Lung (tissue), 12 donors: Measurements from ENCODE around the gene YPEL4. TPM values are rescaled to one million over a fixed set of nuclear protein-coding genes. Genes with fewer than 3 reads are reported as not detected.
"Not testable (repeated sequence)": the region's sequence is repeated elsewhere in the genome, so short reads cannot be mapped to it uniquely, and the experiment has no call there.

Source experiments
- ATAC-seq: fragments of 200-7000 bp; cut with Tn5 transposase; one replicate; pipeline ENCODE4 v1.9.1; 2020; ENCODE audit warnings: moderate number of reproducible peaks; ENCODE audit not compliant: insufficient read depth, low FRiP score
- DNase-seq, 3 donors: peaks; one replicate each; pipeline ENCODE4 v3.0.0-alpha.2; 2013 to 2017
- H3K27ac ChIP-seq, 2 donors: one replicate each; pipeline ENCODE4 v1.5.1; 2013; ENCODE audit warnings: mild to moderate bottlenecking in 2 of 2, moderate library complexity in 2 of 2, control low read depth in 1 of 2, inconsistent platforms in 1 of 2, low read depth in 1 of 2, low read length in 1 of 2
- H3K27me3 ChIP-seq, 3 donors: one replicate each; pipeline ENCODE4 v1.5.1; 2013; ENCODE audit warnings: low read length in 2 of 3; ENCODE audit not compliant: control insufficient read depth in 3 of 3, insufficient read depth in 3 of 3
- H3K36me3 ChIP-seq, 4 donors: one replicate each; pipeline ENCODE4 v1.5.1; 2013; ENCODE audit warnings: low read length in 4 of 4, mild to moderate bottlenecking in 1 of 4, moderate library complexity in 1 of 4; ENCODE audit not compliant: control insufficient read depth in 4 of 4, insufficient read depth in 4 of 4
- H3K4me1 ChIP-seq, 5 donors: one replicate each; pipeline ENCODE4 v1.5.1; 2013; ENCODE audit warnings: low read length in 5 of 5, mild to moderate bottlenecking in 2 of 5, moderate library complexity in 1 of 5; ENCODE audit not compliant: control insufficient read depth in 5 of 5, insufficient read depth in 5 of 5
- H3K4me3 ChIP-seq: one replicate; pipeline ENCODE4 v1.5.1; 2013; ENCODE audit warnings: mild to moderate bottlenecking, control low read depth, moderate library complexity
- H3K9ac ChIP-seq, 2 donors: one replicate each; pipeline ENCODE4 v1.5.1; 2013; ENCODE audit warnings: low read length in 2 of 2, control low read depth in 1 of 2; ENCODE audit not compliant: insufficient read depth in 1 of 2
- H3K9me3 ChIP-seq, 4 donors: one replicate each; pipeline ENCODE4 v1.5.1; 2013; ENCODE audit warnings: low read length in 3 of 4, mild to moderate bottlenecking in 1 of 4, moderate library complexity in 1 of 4; ENCODE audit not compliant: control insufficient read depth in 4 of 4, insufficient read depth in 3 of 4
- CTCF ChIP-seq: IDR thresholded peaks from 2 replicates; pipeline ENCODE4 v1.5.1; 2012; ENCODE audit warnings: mild to moderate bottlenecking; ENCODE audit errors: control extremely low read depth, extremely low read depth
- WGBS, 2 donors: extraction: QIAGEN DNeasy Blood & Tissue Kit; methylation state at CpG; one replicate each; pipeline ENCODE4 v1.1.7; 2013; 5-methylcytosine and 5-hydroxymethylcytosine counted together
- polyA plus RNA-seq, 2 donors: library from polyadenylated mRNA; stranded (reverse); fragments of 200-250 nt; gene quantifications; one replicate each; pipeline ENCODE4 v1.2.1, GENCODE V29; 2013
- total RNA-seq, 2 donors: library from RNA; depleted of rRNA in 1 of 2; stranded (reverse); fragments of >200 nt in 1 of 2; gene quantifications; one replicate each; pipeline ENCODE4 v1.2.1, GENCODE V29; 2014 to 2021
- donor health status: control.
- donor health status: control.
- donor health status: Bipolar disorder and iron deficiency.
- donor health status: healthy.
- donor health status: DM: yes; HTN: yes; CAD: no.

Gene YPEL4
- total and polyA plus RNA-seq, 4 donors, result 0.71 to 3.1 (median 1.4) TPM

- Histone ChIP-seq H3K27ac (no peak overlapping the region), H3K4me3 (no peak overlapping the region), H3K4me1 (peaks cover 0 to 35% (median 15%) of the 10 kb centered on the region in 5 donors), H3K9ac (peak overlapping the region in 1 of 2 donors; percentile 20), H3K36me3 (no peaks in the 10 kb centered on the region), H3K27me3 (no peaks in the 10 kb centered on the region), H3K9me3 (no peaks in the 10 kb centered on the region)
- TF ChIP-seq CTCF, result no peak
- ATAC-seq (no peak), DNase-seq (no peak)
- WGBS, 2 donors, result 66 to 72% methylated on average over 3 of the region's 3 CpGs
Measured at GRCh38 chr11:57652662-57653061, 3.0 kb upstream of the YPEL4 start.

GRCh38 chr11:57652230-57652629 lies 2.5 kb upstream of the YPEL4 start:
- not testable (repeated sequence) for H3K9ac ChIP-seq, H3K9me3 ChIP-seq, H3K27ac ChIP-seq, ATAC-seq, H3K27me3 ChIP-seq, H3K36me3 ChIP-seq, H3K4me3 ChIP-seq
- peak in 1 of 3 donors; percentile 38 for DNase-seq
- WGBS, 2 donors, result 71 to 78% methylated on average over 14 of the region's 14 CpGs
- H3K4me1 ChIP-seq, result peaks cover 0 to 40% (median 18%) of the 10 kb centered on the region in 5 donors

- H3K27me3 ChIP-seq, result no peaks in the 10 kb centered on the region
- H3K9ac ChIP-seq, result no peak overlapping the region
- DNase-seq (no peak), ATAC-seq (no peak)
- no peak overlapping the region for H3K27ac ChIP-seq
- no peak for TF ChIP-seq CTCF
- H3K36me3 ChIP-seq, result no peaks in the 10 kb centered on the region
- no peak overlapping the region for H3K4me3 ChIP-seq
- peaks cover 0 to 2% (median 0%) of the 10 kb centered on the region in 4 donors for H3K9me3 ChIP-seq
- WGBS, 2 donors, result 84 to 91% methylated on average over 7 of the region's 7 CpGs
- H3K4me1 ChIP-seq, result peaks cover 0 to 43% (median 23%) of the 10 kb centered on the region in 5 donors
Measured at GRCh38 chr11:57651408-57651807, 1.7 kb upstream of the YPEL4 start.

- no peak for ATAC-seq
- Histone ChIP-seq H3K36me3 (no peaks in the 10 kb centered on the region), H3K4me3 (no peak overlapping the region), H3K27ac (no peak overlapping the region), H3K9ac (no peak overlapping the region), H3K27me3 (no peaks in the 10 kb centered on the region), H3K4me1 (peaks cover 0 to 49% (median 27%) of the 10 kb centered on the region in 5 donors), H3K9me3 (peaks cover 0 to 2% (median 0%) of the 10 kb centered on the region in 4 donors)
- 69 to 70% methylated on average over 5 of the region's 5 CpGs for WGBS, 2 donors
- DNase-seq, result peak in 1 of 3 donors; percentile 22
- TF ChIP-seq CTCF, result no peak
Measured at GRCh38 chr11:57650739-57651090, 1.0 kb upstream of the YPEL4 start.
